GM19025 (cell line): Measurements from ENCODE around the gene DAB2IP.
"Not testable (repeated sequence)": the region's sequence is repeated elsewhere in the genome, so short reads cannot be mapped to it uniquely, and the experiment has no call there.

Source experiments
- ATAC-seq: cut with Tn5 transposase; IDR thresholded peaks from one replicate; pipeline ENCODE4 v1.9.1; 2021; ENCODE audit warnings: mild to moderate bottlenecking, low read depth, moderate library complexity; ENCODE audit not compliant: unreplicated experiment

Gene DAB2IP

DNA sequence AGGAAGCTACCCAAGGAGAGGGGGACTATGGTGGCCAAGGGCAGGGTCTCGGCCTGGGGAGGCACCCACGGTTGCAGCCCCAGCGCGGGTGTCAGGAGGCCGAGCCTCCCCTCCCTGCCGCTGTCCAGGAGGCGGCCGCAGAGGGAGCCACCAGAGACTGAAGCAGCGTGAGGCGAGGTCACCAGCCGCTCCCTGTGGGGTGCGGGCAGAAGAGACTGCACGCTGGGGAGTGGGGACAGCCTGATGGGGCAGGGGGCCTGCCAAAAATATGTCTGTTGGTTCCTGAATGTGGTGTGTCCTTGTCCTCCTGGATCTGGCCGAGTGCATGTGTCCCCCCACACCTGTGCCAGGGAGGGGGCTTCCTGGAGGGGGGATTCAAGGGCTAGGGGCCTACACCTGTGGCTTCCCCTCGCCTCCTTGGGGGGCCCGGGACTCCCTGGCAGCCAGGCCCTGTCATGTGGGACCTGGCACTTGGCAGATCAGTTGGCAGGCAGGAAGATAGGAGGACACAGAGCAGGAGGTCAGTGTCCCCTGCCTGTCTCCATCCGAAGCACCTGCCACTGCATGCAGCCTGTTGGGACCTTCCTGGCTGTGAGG lies 131.2 kb downstream of the DAB2IP start:
- no peak for ATAC-seq

DNA sequence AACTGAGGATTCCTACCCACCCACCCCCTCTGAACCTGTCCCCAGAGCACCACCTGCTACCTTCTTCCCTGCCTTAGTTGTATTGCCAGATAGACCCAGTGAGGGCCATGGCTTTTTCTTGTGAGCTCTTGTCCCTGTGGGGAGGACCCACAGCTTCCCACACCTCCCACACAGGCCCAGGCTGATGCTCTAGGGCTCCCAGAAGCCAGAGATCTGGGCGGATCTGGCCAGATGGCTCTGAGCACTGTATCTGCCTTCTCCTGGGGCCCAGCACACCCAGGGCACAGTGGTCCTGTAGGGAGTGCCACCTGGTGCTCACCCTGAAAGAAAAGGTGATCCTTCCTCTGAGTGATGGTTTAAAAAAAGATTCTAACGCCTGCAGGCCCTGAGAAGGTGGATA lies 131.7 kb downstream of the DAB2IP start:
- ATAC-seq = no peak

DNA sequence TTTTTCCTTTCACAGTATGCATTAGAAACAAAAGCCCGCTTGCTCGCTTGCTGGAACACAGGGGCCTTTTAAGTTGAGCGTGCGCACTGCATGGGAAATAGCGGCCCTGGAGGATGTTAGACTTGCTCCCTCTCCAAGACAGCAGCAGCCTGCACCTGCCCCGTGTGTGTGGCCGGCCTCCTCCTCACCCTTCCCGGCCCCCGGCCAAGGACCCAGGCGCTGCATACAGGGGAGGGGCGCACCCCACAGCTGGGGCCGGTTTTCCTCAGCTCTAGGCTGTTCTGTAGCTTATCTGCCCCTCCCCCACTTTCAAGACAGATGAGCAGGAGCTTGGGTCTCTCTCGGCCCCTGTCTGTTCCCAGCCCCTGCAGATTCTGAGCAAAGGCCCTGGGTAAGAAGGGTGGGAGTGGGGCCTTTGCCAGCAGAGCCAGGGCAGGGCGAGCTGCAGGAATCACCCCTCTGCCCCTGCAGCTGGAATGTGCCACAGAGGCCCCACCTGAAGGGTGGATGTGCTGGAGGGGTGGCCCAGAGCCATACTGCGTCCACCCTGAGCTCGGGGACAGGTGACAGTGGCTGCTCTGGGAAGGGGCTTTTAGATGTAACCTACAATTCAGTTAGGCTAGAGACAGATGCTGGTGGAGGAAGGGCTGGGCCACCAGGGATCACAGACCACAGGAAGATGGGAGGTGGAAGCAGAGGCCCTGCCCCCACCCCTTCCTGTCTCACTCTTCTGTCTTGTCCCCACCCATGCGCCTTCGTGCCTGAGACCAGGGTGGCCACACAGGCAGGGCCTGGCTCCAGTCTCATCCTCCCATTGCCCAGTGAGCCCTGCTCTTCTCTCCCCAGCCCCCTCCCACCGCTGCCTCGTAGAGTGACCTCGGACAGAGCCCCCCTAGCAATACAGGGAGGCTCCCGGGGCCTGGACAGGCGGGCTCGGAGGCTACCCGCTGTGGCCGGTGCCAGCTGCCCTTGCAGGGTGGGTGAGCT lies 132.4 kb downstream of the DAB2IP start:
- ATAC-seq = no peak

DNA sequence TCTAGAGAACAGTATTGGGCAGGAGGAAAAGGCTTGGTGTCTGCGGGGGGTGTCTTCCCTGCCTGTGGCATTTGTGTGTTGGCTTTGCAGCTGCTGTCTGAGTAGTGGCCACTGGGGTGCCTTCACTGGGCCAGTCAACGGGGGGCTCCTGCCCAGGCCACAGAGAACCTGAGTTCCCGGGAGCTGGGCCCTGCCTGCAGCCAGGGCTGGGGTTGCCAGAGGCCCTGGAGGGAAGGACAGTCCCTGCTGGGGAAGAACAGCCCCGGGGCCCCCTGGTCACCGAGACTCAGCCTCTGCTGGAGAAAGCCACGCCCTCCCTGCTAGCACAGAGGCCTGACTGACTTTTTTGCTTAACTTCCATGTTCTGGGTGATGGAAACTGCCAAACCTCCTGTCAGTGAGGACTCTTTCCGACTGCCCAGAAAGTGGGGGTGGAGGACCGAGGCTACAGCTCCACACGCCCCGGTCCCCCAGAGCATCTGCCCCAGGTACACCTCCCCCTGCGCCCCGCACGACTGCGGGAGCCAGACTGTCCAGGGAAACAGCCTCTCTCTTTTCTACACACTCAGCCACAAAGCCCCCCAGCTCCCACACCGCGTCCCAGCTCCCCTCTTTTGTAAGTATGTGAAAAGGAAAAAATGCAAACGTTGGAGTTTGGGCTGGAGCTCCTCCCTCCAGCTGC lies 133.4 kb downstream of the DAB2IP start:
- ATAC-seq = no peak

DNA sequence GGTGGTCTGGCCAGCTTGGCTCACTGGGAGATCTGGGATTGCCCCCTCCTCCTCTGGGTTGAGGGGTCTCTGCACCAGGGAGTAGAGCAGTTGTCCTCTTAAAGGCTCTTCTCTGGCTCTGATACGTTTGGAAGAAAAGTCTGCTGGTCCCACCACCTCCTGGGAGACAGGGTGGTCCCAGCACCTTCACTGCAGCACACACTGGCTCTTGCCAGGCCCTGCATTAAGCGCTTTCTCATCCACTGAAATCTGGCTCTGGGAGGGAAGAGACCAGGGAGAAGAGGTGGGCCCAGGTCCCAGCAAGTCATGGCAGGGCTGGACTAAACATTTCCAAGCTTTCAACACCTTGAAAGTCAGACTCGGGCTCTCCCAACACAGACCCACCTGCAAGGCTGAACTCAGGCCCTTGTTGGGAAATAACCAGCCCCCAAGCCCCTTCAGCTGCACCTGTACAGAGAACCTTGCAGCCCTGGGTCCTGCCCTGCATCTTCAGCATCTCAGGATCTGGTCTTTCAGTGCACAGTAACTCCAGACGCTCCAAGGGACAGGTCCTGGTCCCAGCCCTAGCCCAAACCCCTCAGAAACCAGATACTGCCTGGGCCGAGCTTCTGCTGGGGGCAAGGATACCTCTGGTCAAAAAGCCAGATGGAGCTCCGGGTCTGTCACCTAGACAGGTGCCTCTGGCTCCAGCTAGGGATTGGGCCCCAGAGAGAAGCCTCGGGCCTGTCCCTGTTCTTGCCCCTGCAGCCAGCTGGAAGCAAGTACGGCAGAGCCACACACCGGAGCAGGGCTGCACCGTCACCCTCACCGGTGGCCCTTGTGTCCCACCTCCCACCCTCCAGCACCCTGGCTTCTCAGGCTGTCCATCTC lies 134.5 kb downstream of the DAB2IP start:
- no peak for ATAC-seq

DNA sequence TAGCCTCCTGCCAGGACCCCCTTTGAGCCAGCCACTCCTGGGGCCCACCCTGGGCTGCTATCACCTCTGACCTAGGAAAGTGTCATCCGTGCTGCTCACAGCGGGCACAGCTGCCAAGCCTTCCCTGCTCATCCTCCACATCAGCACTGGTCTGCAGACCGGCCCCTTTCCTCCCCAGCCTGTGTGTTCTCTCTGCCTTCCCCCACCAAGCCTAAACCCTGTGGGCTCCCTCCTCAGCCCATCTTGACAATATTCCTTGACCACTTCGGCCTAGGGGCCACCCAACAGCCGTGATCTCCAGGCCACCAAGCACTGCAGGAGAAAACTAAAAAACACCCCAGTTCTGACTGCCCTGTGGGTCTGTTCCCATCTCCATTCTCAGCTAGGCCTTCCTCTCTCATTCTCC lies 135.1 kb downstream of the DAB2IP start:
- no peak for ATAC-seq

DNA sequence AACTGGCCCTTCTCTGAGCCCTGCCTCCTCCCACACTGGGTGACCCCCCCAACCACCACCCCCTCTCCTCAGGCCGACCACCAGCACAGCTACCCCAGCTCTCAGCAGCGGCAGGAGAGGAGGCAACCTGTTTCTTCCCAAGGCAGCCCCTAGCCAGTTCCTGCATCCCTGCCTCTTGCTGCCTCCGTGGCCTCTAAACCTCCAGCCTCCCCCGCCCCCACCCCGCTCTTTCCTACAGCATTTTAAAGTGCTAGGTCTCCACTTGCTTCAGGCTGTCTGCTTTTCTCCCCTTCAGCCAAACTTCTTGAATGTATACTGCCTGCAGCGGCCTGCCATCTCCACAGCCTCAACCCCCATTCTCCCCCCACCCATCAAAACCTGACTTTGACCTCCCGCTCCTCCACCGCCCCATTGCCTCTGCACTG lies 135.6 kb downstream of the DAB2IP start:
- ATAC-seq = no peak

DNA sequence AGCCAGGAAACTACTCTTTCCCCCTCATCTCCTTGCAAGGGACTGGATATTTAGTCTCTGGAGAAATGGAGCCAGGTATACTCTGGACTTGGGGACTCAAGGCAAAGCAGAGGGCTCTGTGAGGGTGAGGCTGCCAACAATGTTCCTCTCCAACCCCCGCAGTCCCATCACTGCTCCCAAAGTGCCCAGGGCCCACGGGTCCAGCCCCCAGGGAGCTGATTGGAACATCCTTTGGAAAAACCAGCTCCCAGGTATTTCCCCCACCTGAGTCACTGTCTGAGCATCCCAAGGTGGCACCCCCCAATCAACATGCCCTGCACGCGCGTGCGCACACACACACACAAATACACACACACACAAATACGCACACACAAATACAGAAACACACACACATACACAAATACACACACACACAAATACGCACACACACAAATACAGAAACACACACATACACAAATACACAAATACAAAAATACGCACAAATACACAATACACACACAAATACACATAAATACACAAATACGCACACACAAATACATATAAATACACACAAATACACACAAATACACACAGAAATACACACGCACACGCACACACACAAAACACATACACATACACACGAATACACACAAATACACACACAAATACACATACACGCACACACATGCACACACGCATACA lies 137.4 kb downstream of the DAB2IP start:
- ATAC-seq = no peak

DNA sequence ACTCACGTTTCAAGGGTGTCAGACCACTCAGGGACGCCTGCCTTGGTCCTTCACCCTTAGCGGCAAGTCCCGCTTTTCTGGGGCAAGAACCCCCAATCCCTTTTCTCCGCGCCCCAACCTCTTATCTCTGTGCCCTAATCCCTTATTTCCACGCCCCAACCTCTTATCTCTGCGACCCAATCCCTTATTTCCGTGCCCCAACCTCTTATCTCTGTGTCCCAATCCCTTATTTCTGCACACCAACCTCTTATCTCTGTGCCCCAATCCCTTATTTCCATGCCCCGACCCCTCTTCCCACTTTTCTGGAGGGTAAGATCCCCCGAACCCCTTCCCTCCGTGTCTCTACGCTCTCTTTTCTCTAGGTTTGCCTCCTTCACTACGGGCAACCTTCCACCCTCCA lies 139.4 kb downstream of the DAB2IP start:
- no peak for ATAC-seq

DNA sequence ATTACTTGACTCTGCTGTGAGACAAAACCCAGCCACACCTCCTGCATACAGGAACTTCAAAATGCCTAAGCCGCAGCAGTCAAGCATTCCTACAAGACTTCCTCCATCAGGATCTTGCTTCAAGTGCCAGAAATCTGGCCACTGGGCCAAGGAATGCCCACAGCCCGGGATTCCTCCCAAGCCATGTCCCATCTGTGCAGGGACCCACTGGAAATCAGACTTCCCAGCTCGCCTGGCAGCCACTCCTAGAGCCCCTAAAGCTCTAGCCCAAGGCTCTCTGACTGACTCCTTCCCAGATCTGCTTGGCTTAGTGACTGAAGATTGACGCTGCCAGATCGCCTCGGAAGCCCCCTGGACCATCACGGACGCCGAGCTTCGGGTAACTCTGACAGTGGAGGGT lies 141.0 kb downstream of the DAB2IP start:
- not testable (repeated sequence) for ATAC-seq

DNA sequence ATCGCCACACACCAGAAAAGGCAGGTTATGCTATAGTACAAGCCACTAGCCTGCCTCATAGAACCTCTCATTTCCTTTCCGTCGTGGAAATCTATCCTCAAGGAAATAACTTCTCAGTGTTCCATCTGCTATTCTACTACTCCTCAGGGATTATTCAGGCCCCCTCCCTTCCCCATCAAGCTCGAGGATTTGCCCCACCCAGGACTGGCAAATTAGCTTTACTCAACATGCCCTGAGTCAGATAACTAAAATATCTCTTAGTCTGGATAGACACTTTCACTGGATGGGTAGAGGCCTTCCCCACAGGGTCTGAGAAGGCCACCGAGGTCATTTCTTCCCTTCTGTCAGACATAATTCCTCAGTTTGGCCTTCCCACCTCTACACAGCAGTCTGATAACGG lies 142.9 kb downstream of the DAB2IP start:
- ATAC-seq = not testable (repeated sequence)

DNA sequence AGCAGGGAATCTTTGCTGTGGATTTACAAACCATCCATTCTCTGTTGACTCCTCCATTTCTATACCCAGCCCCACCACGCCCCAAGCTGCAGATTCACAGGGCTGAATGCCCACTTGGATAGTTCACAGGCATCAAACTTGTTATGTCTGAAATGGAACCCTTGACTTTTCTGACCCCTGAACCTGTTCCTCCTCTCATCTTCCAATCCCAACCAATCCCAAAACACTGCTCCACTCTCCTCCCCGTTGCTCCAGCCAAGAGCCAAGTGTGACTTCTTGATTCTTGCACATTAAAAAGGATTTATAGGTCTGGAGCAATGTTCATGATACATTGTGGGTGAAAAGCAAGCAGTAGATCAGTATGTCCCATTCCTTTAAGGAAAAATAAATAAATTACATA lies 145.6 kb downstream of the DAB2IP start:
- no peak for ATAC-seq

DNA sequence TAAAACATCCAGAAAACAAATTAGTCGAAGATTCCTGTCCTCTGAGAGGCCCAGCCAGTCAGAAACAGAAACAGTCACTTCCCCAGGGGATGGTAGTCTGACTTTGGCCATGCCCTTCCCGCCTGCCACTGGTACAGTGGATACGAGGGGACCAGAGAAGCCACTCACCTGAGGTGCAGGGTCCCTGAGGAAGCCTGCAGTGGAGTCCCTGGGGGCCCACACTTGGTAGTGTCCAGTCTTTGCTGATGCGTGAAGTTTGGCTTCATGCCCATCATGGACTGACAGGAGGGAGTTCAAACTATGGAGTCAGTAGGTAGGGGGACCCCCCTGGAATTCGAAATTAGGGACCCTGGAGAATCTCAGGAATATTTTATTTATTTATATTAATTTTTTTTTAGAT lies 147.5 kb downstream of the DAB2IP start:
- ATAC-seq = no peak

DNA sequence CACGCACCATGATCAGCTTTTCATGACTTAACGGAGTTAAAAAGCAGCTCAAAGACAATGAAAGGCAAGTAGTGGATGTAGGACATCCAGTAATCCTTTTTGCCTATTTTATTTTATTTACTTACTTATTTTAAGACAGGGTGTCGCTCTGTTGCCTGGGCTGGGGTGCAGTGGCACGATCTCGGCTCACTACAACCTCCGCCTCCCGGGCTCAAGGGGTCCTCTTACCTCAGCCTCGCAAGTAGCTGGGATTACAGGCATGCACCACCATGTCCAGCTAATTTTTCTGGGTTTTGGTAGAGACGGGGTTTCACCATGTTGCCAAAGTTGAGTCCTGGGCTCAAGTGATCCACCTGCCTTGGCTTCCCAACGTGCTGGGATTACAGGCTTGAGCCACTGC lies 148.9 kb downstream of the DAB2IP start:
- ATAC-seq = no peak

DNA sequence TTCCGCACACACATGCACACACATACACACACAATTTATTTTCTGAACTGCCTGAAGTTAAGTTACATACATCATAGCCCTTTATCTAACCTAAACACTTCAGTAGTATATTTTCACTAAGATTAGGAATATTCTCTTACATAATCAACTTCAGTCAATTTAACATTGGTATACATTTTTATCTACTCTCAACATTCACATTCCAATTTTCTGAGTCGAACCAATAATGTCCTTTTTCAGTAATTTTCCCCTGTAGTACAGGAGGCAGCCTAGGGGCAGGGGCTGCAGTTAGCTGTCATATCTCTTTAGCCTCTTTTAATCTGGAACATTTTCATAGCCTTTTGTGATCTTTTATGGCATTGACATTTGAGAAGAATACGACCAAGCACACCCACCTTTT lies 150.1 kb downstream of the DAB2IP start:
- ATAC-seq = no peak

DNA sequence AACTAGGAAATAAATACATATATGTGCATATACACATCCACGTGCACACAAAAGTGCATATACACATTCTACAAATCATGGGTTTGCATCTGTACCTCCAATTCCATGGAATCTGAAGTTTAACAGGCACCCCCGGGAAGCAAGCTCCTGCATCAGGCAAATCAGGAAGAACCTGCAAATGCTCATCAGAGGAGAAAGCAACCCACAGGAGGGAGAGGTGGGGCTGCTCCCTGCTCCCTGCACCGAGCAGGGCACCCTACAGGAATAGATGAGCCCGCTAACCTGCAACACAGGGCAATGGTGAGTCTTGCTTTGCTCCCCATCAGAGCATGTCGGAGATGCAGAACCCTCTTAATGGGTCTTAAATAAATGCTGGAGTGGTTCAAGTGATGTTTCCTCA lies 151.3 kb downstream of the DAB2IP start:
- no peak for ATAC-seq

DNA sequence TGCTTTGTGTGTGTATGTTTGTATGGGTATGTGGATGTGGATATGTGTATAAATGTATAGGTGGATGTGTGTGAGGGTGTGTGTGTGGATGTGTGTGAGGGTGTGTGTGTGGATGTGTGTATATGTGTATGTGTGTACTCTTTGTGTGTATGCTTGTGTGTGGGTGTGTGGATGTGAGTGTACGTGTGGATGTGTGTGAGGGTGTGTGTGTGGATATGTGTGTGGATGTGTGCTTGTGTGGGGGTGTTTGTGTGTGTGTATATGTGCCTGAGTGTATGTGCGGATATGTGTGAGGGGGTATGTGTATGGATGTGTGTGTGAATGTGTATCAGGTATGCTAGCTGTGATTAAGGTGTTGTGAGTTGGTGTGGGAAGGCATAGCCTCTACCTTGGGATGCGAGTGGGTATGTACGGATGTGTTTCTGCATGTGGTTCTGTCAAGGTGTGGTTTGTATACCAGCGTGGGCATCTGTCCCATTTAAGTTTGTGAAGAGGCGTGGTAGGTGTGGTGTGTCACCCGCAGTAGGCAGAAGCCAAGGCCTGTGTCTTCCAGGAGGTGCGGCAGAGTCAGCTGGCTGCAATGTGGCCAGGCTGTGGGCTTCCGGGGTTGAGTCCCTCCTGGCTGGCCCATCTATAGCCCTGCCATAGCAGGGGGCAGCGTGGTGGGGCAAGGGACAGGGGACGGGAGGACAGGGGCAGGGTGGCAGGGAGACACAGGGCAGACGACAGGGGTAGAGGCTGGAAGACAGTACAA lies 155.8 kb downstream of the DAB2IP start:
- ATAC-seq = no peak

DNA sequence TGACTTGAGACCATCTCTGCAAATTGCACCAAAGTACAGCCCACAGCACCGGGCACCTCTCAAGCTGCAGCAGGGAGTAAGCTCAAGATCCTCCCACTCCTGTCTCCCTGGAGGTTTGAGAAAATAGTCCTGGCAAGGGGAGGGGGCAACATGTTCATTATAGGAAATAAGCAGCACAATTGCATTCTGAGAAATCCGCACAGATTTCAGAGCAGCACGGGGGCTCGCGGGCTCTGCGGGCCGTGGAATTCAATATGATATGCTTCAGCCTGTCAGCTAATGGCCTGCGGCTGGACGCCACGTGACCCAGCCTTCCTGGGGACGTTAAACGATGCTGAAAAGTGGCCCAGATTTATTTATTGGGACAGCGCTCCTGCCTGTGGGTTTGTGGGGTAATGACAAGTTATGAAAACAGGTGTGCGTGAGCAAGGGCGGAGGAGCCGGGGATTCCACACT lies 156.4 kb downstream of the DAB2IP start:
- no peak for ATAC-seq

DNA sequence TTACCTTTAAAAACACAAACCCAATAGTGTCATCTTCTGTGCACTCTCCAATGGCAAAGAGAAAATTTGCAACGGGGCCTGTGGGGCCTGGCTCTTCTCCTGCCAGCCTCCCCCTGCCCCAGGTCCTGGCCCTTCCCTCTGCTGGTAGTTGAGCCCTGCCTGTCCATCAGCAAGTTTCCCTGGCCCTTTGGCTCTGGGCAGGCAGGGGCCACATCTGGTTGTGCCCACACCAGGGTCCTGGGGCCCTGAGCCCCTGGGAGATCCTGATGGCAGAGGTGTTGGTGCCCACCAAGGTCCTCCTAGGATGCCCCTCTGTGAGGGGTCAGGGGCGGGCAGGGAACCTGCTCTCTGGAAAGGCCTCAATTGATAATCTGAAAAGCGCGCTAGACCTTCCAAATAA lies 157.3 kb downstream of the DAB2IP start:
- ATAC-seq = no peak
